ENCODE data around the gene CRB1. TPM values are rescaled to one million over a fixed set of nuclear protein-coding genes. Genes with fewer than 3 reads are reported as not detected.
A peak's percentile ranks its signal among the peaks of the same experiment; 100 is the strongest.

CRB1 gene
- polyA plus RNA-seq, 1 experiment, result not detected

GRCh38 chr1:197440715-197441114, 172.7 kb downstream of the CRB1 start:
- H3K27ac ChIP-seq (ENCODE audit: low read depth, low read length), result no peak overlapping the region
- TF ChIP-seq, protein P1, sequence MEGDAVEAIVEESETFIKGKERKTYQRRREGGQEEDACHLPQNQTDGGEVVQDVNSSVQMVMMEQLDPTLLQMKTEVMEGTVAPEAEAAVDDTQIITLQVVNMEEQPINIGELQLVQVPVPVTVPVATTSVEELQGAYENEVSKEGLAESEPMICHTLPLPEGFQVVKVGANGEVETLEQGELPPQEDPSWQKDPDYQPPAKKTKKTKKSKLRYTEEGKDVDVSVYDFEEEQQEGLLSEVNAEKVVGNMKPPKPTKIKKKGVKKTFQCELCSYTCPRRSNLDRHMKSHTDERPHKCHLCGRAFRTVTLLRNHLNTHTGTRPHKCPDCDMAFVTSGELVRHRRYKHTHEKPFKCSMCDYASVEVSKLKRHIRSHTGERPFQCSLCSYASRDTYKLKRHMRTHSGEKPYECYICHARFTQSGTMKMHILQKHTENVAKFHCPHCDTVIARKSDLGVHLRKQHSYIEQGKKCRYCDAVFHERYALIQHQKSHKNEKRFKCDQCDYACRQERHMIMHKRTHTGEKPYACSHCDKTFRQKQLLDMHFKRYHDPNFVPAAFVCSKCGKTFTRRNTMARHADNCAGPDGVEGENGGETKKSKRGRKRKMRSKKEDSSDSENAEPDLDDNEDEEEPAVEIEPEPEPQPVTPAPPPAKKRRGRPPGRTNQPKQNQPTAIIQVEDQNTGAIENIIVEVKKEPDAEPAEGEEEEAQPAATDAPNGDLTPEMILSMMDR (IDR thresholded peaks at IDR 0.05; ENCODE audit: low read depth, low read length), result no peak
- no peaks in the 10 kb centered on the region for H3K27me3 ChIP-seq (ENCODE audit: control insufficient read depth, insufficient read depth, low read length)
- ChIA-PET CTCF (no interaction called here), POLR2A (no interaction called here)
- no peaks in the 10 kb centered on the region for H3K9me3 ChIP-seq (ENCODE audit: control insufficient read depth, insufficient read depth, low read length)
- H3K4me3 ChIP-seq (ENCODE audit: low read depth, low read length), result no peak overlapping the region
- no peak for DNase-seq (ENCODE audit: low read depth, low spot score)

DNA sequence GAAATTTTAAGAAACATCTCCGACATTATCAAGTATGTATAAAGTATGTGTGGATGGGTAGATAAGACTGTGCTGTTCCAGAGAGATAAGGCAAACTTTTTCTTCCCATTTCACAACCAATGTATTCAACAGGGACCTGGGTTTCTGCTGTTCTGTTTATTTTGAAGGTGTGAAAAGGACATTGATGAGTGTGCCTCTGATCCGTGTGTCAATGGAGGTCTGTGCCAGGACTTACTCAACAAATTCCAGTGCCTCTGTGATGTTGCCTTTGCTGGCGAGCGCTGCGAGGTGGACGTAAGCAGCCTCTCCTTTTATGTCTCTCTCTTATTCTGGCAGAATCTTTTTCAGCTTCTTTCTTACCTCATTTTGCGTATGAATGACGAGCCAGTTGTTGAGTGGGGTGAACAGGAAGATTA, 174.0 kb downstream of the CRB1 start:
- ChIA-PET POLR2A (no interaction called here), CTCF (no interaction called here)
- no peaks in the 10 kb centered on the region for H3K9me3 ChIP-seq (ENCODE audit: control insufficient read depth, insufficient read depth, low read length)
- H3K27me3 ChIP-seq (ENCODE audit: control insufficient read depth, insufficient read depth, low read length), result no peaks in the 10 kb centered on the region
- peak; percentile 16 for DNase-seq (ENCODE audit: low read depth, low spot score)
- no peak overlapping the region for H3K27ac ChIP-seq (ENCODE audit: low read depth, low read length)
- TF ChIP-seq, protein P1 (IDR thresholded peaks at IDR 0.05; ENCODE audit: low read depth, low read length), result no peak
- H3K4me3 ChIP-seq (ENCODE audit: low read depth, low read length), result no peak overlapping the region

- DNase-seq (ENCODE audit: low read depth, low spot score), result no peak
- Histone ChIP-seq H3K27me3 (ENCODE audit: control insufficient read depth, insufficient read depth, low read length) (no peaks in the 10 kb centered on the region), H3K4me3 (ENCODE audit: low read depth, low read length) (no peak overlapping the region), H3K27ac (ENCODE audit: low read depth, low read length) (no peak overlapping the region), H3K9me3 (ENCODE audit: control insufficient read depth, insufficient read depth, low read length) (no peaks in the 10 kb centered on the region)
- POLR2A ChIA-PET, result no interaction called here
- CTCF ChIA-PET, result interaction anchor here (1.2 kb wide), 1 partner anchor 45 kb away, joined by 6 read pairs; no protein-coding TSS in a partner anchor
- TF ChIP-seq, protein P1 (IDR thresholded peaks at IDR 0.05; ENCODE audit: low read depth, low read length), result no peak
Measured at GRCh38 chr1:197444755-197445154, 176.7 kb downstream of the CRB1 start.

- Histone ChIP-seq H3K27ac (ENCODE audit: low read depth, low read length) (no peak overlapping the region), H3K27me3 (ENCODE audit: control insufficient read depth, insufficient read depth, low read length) (no peaks in the 10 kb centered on the region), H3K9me3 (ENCODE audit: control insufficient read depth, insufficient read depth, low read length) (no peaks in the 10 kb centered on the region), H3K4me3 (ENCODE audit: low read depth, low read length) (no peak overlapping the region)
- ChIA-PET POLR2A (no interaction called here), CTCF (interaction anchor here (0.7 kb wide), 1 partner anchor 38 kb away, joined by 3 read pairs; no protein-coding TSS in a partner anchor)
- no peak for DNase-seq (ENCODE audit: low read depth, low spot score)
- TF ChIP-seq, protein P1 (IDR thresholded peaks at IDR 0.05; ENCODE audit: low read depth, low read length), result no peak
Measured at GRCh38 chr1:197448121-197448779, 180.2 kb downstream of the CRB1 start.

GRCh38 chr1:197451381-197451780, 183.3 kb downstream of the CRB1 start:
- H3K9me3 ChIP-seq (ENCODE audit: control insufficient read depth, insufficient read depth, low read length), result no peaks in the 10 kb centered on the region
- TF ChIP-seq, protein P1 (IDR thresholded peaks at IDR 0.05; ENCODE audit: low read depth, low read length), result no peak
- CTCF ChIA-PET, result no interaction called here
- POLR2A ChIA-PET, result no interaction called here
- DNase-seq (ENCODE audit: low read depth, low spot score), result no peak
- no peaks in the 10 kb centered on the region for H3K27me3 ChIP-seq (ENCODE audit: control insufficient read depth, insufficient read depth, low read length)
- no peak overlapping the region for H3K4me3 ChIP-seq (ENCODE audit: low read depth, low read length)
- H3K27ac ChIP-seq (ENCODE audit: low read depth, low read length), result no peak overlapping the region
